ENCODE results near the gene DTNB.

Gene DTNB

GRCh38 chr2:25430556-25430955 lies 242.8 kb downstream of the DTNB start:
- TF ChIP-seq CTCF (IDR thresholded peaks at IDR 0.05; ENCODE audit: low read depth, low read length, missing control alignments), result no peak

DNA sequence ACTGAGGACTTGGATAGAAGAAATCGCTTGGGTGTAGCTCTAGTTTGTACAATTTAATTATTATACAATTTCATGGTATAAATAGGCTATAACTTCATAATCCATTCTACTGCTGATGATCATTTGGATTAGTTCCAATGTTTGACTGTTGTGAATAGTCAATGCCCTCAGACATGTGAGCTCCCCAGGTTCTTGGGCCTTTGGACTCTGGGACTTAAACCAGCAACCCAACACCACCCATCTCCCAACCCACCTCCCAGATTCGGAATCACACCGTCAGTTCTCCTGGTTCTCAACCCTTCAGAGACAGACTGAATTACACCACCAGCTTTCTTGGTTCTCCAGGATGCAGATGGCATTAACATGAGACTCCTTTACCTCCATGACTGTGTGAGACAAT lies 247.1 kb downstream of the DTNB start:
- DNase-seq (ENCODE audit: low read depth), result no peak
- no peak for TF ChIP-seq CTCF (IDR thresholded peaks at IDR 0.05; ENCODE audit: low read depth, low read length, missing control alignments)
- H3K4me3 ChIP-seq (ENCODE audit: low read depth, low read length), result no peak overlapping the region
- in situ Hi-C loops (cut with HindIII; ENCODE audit: low sequenced_read_pairs), result no loop called here

More at GRCh38 chr2:25430556-25430955, 242.8 kb downstream of the DTNB start:
- no peak overlapping the region for H3K4me3 ChIP-seq (ENCODE audit: low read depth, low read length)
- DNase-seq (ENCODE audit: low read depth), result no peak
- in situ Hi-C loops (cut with HindIII; ENCODE audit: low sequenced_read_pairs), result no loop called here

DNA sequence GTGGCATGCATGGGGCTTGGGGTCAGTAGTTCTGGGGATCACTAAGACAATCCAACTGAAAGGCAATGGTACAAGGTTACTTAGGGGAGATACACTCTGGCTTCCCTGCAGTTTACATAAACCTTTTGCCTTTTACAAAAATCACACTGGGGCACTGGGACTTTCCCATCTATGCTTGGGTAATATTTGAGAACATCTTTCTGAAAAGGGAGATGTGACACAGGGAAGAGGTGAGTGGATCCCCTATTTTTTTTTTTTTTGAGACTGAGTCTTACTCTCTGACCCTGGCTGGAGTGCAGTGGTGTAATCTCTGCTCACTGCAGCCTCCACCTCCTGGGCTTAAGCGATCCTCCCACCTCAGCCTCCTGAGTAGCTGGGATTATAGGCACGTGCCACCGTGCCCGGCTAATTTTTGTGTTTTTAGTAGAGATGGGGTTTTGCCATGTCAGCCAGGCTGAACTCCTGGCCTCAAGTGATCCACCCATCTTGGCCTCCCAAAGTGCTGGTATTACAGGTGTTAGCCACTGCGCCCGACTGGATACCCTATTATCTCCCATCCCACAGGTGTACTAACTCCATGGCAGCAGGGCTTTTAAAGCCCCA lies 248.8 kb downstream of the DTNB start:
- DNase-seq (ENCODE audit: low read depth), result no peak
- no peak overlapping the region for H3K4me3 ChIP-seq (ENCODE audit: low read depth, low read length)
- TF ChIP-seq CTCF (IDR thresholded peaks at IDR 0.05; ENCODE audit: low read depth, low read length, missing control alignments), result no peak
- in situ Hi-C loops (cut with HindIII; ENCODE audit: low sequenced_read_pairs), result no loop called here

- H3K4me3 ChIP-seq (ENCODE audit: low read depth, low read length), result no peak overlapping the region
- no peak for DNase-seq (ENCODE audit: low read depth)
- in situ Hi-C loops (cut with HindIII; ENCODE audit: low sequenced_read_pairs), result no loop called here
- TF ChIP-seq CTCF (IDR thresholded peaks at IDR 0.05; ENCODE audit: low read depth, low read length, missing control alignments), result no peak
These were observed 251.5 kb downstream of the DTNB start for GRCh38 chr2:25421820-25422411.

GRCh38 chr2:25421289-25421688 lies 252.1 kb downstream of the DTNB start:
- H3K4me3 ChIP-seq (ENCODE audit: low read depth, low read length), result no peak overlapping the region
- TF ChIP-seq CTCF (IDR thresholded peaks at IDR 0.05; ENCODE audit: low read depth, low read length, missing control alignments), result no peak
- in situ Hi-C loops (cut with HindIII; ENCODE audit: low sequenced_read_pairs), result no loop called here
- no peak for DNase-seq (ENCODE audit: low read depth)

DNA sequence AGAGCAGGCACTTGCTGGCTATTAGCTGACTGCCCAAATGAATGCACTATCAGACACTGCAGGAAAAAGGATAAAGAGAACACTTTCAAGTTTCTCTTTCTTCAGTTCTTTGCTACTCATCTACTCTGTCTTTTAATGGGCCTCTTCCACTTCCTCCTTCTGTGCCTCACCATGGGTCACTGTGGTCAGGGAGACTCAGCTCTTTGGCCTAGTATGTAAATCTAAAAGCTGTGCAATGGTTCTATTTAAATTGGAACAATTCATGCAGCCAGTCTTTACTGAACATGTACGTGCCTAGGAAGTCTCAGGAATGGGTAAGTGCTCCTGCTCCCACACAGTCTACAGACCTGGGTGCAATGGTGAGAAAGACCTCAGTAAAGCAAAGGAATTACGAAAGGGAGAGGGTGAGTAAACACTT lies 252.5 kb downstream of the DTNB start:
- DNase-seq (ENCODE audit: low read depth), result no peak
- in situ Hi-C loops (cut with HindIII; ENCODE audit: low sequenced_read_pairs), result no loop called here
- no peak overlapping the region for H3K4me3 ChIP-seq (ENCODE audit: low read depth, low read length)
- TF ChIP-seq CTCF (IDR thresholded peaks at IDR 0.05; ENCODE audit: low read depth, low read length, missing control alignments), result no peak
